HG02763 (cell line): ENCODE results near the gene KY.

ENCODE experiments used
- ATAC-seq: cut with Tn5 transposase; IDR thresholded peaks from one replicate; pipeline ENCODE4 v1.9.1; 2021; ENCODE audit warnings: mild to moderate bottlenecking, moderate library complexity; ENCODE audit not compliant: unreplicated experiment

The KY gene

DNA sequence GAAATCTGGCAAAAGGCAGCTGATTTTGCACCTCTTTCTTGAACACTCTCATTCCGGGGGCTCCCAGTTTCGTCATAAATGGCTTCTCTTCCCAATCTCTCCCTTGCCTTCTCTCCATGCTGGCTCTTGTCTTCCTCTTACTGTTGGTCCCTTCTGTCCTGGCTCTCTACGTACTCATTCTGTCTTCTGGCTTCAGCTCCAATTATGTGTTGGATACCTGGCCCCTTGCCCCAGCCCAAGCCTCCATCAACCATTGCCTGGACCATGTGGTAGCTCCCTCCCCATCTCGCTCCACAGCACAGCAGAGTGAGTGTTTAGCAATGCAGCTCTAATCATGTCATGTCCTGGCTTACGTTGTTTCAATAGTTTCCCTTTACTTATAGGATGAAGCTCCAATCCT lies 21.7 kb upstream of the KY start:
- no peak for ATAC-seq

DNA sequence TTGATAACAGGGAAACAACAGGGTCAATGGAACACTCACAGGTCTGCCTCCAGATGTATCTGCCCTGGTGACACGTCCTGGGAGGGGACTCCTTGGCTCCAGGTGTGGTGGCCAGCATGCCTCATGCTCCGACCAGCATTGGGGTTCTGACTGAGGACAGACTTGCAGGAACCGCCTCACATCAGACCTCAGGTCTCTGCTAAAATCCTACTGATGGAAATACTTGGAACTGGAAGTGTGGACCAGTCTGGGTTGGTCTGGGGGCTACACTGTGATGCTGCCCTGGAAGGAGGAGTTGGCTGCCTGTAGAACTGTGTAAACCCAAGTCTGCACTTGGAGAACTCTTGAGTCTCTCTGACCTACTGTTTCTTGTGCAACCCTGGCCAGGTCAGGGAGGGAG lies 17.1 kb upstream of the KY start:
- ATAC-seq, result no peak

DNA sequence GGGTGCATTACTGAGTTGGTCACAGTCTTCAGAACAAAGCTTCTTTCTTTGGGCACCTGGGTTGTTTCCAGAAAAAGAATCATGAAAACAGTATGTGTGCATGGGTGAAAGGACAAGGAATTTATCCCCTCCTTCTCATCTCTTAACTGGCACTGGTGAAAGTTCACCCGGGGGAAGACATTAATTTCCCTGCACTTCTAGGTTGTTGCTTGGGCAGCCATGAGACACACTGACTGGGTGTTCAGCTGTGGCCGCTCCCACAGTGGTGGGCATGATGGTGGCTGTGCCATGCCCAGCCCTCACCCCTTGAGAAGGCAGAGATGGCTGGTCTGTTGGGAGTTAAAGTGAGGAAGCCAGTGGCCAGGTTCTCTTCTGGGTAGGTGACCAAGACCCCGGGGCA lies 16.6 kb upstream of the KY start:
- ATAC-seq, result no peak

DNA sequence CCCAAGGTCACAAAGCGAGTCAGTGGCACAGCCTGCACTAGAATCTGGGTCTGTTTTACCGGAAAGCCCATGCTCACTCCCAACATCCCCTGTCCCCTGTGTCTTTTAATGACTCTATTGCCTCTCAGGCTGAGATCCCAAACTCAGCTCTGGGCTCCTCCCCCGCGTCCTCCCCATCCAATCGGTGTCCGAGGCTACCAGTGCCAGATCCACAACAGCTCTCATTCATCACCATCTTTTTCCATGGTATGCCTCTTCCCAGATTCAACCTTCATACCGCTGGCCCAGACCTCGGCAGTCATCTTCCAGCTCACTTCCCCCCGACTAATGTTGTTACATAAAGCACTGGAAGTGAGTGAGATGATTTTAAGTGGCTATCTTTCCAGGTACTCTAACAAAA lies 16.1 kb upstream of the KY start:
- ATAC-seq, result no peak

DNA sequence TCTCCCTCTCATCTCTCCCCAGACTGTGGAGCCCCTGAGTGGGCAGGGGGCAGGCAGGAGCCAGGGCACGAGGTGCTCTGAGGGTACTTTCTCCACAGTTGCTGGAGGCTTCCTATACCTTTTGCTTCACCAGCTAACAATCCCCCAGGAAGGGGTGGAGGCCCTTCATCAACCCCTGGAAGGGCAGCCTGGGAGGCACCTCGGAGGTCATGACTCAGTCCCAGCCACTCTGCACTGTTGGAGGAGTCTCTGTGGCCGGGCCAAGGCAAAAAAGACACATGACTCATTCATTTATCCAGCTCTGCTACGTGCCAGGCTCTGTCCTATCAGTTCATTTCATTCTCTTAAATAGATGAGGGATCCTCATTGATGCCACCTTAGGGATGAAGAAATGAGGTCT lies 15.6 kb upstream of the KY start:
- ATAC-seq, result no peak

DNA sequence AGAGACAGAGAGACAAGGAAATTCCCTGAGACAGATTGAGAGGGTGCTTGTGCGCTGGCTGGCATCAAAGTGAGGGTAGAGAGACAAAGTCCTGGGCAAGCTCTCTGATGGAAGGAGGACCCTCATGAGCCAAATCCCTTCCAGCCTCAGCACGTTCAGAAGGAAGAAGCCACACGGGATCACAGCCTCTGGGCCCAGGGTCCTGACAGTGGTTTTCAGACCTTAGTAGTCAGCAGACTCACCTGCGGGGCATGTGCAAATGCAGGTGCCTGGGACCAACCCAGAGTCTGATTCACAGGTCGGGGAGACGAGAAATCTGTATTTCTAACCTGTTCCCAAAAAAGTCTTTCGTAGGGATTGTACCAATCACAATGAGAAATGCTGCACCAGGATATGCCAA lies 15.2 kb upstream of the KY start:
- ATAC-seq, result no peak

DNA sequence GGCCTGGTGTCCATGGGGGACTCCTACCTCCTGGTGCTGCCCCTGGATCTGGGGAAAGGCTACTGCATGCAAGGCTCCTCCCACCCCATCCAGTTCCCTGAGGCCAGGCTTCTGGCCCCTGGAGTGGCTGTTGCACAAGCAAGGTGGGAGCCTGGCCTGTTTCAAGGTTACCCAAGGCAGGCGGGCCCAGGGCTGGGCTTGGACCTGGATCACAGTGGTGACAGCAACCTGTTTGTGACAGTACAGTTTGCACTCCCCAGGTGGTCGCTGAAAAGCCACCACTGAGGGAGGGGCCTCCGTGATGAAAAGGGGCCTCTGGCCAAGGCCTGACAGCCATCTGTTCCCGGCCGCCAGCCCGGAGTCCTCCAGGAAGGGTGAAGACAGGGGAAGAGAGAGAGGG lies 14.4 kb upstream of the KY start:
- ATAC-seq, result no peak

DNA sequence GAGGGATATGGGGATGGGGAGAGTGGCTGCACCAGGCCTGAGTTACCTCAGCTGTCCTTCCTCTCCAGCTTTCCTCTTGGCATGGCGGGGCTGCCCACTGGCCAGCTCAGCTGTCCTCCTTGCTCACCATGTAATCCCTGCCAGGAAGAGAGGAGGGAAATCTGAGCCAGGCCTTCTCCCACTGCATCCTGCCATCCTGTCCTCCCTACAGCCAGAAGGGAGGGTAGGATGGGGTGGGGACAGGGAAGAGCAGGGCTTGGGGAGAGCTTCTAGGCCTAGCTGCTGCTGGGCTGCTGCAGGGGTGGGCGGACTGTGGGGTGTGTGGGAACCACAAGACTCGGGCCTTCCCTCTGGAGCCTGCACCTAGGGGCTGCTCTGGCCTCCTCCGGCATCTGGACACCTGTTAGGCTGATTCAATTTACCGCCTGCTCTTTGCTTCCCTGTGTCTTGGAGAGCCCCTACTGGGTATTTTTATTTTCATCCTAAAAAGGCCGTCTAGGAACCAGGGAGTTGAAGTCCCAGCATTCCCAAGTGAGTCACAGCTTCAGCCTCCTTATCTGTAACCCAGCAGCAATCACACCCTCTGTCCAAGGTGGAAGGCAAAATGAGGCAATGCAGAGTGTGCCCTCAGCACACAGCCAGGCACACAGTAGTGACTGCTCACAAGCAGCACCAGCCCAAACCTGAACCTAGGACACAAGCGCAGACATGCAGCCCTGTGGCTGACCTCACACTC lies 13.1 kb upstream of the KY start:
- ATAC-seq, result no peak

DNA sequence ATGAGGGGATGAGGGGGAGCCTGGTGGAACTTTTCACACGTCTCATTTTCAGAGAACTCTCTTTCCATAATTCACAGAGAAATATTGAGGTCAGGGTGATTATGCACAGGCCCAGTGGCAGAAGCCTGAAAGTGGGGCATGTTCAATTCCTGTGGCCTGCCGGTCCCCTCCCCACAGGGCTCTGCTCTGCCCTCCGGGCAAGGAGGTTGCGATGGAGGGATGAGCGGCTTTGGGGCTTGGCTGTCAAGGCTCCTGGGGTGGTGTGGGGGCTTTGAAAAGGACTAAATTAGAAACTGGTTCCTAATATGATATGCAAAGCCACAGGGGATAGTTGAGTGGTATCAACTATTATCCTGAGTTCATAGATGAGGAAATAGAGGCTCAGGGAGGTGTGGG lies 9.2 kb upstream of the KY start:
- no peak for ATAC-seq

DNA sequence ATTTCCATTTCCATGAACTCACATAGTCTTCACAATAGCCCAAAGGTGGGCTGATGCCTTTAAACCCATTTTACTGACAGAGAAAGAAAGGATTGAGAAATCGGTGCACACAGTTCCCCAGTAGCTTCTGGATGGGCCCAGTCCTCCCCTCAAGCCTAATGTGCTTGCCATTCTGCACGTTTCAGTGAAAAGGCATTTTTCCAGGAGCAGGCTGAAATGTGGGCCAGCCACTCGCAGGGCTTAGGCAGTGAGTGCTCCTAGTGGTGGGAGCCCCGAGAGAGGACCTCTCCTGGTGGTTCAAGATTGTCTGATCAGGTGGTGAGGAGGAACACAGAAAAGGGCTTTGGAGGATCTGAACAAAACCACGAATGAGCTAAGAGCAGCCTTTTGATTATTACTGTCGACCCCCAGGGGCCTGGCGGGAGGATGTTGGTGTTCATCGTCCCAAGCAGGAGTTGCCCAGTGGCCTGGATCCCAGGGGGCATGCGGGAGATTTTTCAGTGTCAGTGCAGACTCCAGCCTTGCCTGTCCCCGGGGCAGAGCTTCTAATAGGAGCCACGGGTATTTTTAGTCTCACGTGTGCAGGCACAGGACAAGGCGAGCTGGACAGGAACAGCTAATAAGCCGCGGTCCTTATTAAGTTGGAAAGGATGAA lies 8.7 kb upstream of the KY start:
- ATAC-seq, result no peak

DNA sequence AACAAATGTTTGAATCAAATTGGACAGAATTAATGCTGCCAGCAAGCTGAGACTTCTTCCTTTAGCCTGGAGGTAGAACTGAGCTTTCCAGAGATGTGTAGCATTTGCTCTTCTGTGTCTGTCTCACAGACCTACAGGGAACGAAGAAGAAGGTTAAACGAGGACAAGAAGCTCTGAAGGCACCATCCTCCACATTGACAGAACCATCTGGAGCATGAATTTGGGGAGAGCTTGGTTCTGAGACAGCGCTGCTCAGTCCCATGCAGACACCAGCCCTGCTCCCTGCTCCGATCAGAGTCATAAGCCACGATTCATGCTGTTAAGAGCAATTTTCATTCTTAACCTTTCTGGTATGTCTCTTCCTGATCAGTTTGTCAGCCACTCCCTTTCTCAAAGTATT lies 7.7 kb upstream of the KY start:
- ATAC-seq, result no peak

DNA sequence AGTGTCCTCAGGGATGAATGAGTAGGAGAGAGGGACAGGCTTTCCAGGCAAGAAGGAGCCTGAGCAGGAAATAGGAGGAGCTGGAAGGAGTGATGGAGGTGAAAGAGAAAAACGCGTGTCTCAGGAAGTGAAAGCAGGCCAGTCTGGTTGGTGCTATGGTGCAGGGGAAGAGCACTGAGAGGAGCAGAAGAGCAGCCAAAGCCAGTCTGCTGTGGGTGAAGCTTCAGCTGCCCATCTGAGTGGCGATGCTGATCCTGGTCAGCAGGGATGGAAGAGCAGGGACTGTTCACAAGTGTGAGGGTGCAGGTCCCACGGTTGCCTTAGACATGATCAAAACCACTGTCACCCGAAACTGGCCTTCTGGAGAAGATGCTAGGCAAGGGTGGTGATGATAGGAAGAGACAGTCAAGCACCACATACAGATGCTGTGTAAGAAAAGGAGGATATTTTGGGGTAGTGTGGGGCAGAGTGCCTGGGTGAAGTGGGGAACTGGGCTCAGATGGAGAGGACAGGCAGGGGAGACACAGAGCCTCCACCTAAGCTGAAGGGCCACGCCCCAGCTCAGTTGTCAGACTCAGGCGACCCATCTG lies 5.5 kb upstream of the KY start:
- no peak for ATAC-seq

DNA sequence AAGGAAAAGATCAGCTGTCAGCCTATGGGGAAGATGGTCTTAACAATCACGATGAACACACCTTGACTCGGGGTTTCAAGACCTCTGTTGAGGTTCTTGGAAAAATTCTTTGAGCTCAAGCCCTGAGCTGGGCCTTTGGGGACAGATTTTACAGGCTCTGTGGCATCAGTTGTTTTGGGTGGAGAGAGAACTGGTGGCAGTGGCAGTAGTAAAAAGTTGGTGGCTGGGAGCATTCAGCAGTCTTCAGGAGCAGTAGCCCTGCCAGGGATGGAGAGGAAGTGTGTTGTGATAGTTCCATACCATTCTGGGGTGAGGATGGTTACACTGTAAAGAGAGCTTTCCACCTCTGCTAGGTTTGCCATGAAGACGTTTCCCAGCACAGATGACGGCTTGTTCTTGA lies 4.9 kb upstream of the KY start:
- no peak for ATAC-seq

DNA sequence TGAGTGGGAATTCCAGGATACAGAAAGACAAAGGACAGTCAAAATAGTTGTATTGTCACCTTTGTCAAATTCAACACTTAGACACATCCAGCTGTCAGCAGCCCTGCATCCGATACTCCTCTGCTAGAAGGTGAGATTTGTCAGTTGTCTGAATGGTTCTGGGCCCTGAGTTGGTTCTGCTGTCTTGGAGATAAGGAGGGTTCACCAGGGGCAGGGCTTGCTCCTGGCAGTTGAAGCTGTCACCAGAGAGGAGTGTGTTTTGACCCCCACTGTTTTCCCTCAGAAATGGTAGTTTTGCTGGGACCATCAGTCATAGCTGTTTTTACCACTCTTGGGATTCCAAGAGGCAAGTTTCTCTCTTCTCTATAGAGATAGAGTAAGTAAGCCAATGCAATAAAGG lies 3.2 kb upstream of the KY start:
- no peak for ATAC-seq

DNA sequence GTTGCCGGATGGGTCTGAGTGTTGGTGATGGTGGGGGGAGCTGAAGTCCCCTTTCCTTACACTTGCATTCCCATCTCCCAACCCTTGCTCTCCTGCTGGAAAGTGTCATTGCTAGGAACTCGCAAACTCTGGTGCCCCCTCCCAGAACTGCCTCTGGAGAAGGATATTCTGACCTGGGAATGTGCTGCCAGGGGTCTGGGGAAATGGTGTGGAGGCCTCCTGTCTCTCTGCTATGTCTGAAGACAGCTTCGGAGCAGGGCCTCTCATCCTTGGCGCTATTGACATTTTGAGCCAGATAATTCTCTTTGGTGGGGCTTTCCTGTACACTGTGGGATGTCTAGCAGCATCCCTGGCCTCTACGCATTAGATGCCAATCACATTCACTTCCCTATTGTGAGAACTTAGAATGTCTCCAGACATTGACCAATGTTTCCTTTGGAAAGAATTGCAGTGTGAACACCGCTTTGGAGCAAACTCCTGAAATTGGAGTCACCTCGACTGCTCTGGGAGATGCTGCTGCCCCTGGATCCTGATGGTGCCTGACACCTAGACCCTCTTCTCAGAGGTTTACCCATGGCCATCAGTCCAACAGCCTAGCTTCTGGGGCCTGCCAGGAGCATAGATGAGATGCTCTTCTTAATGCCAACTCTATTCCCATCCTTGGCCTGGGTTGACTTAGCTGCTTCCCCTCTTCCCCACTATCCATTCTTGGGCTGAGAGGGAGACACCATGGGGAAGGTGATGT lies 2.2 kb upstream of the KY start:
- ATAC-seq, result no peak

DNA sequence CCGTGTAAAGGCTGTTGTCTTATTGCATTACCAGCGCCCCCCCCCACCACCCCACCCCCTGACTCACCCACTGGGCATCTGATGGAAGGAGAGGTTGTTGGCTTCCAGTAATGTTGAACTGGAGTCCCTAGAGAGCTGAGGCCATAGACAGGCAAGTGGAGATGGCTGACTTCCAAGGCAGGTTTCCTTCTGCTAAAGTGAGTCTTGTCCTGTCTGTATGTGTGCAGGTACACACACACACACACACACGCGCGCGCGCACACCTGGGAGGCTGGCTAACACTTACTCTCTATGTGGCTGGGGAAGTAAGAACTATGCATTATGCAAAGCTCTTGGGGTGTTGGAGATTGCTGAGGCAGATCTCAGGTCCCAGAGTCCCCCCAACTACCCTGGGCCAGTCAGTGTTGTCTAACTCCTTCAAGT lies 1.6 kb upstream of the KY start:
- ATAC-seq, result no peak

DNA sequence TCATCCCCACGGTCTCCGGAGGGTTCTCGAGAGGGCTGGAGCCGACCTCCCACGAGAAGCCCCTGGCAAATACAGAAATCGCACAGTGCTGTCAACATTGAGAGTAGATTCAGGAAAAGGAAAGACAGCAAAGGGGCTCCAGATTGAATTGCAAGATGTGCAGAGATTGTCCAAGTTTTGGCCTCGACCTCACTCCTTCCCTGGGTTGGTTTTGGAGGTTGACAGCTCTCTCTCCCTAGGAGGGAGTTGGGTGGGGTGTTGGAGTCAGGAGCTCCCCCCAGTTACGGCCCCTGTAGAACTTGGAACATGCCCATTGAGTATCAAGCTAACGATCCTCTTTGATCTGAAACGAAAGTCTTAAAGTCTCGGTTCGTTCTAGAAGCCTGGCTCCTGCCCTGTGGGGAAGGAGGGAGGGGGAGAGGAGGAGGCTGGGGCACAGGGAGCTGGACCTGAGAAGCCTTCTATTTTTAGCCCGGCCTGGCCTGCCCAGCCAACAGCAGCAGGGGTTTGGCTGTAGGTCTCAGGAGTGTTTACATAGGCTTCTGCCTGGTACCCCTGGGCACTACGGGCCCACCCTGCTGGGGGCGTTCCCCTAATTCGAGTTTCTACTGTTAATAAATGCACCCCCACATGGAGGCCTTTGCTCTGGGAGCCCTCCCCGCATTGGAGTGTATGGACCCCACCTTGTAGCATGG lies 672 bp upstream of the KY start:
- ATAC-seq, result no peak

DNA sequence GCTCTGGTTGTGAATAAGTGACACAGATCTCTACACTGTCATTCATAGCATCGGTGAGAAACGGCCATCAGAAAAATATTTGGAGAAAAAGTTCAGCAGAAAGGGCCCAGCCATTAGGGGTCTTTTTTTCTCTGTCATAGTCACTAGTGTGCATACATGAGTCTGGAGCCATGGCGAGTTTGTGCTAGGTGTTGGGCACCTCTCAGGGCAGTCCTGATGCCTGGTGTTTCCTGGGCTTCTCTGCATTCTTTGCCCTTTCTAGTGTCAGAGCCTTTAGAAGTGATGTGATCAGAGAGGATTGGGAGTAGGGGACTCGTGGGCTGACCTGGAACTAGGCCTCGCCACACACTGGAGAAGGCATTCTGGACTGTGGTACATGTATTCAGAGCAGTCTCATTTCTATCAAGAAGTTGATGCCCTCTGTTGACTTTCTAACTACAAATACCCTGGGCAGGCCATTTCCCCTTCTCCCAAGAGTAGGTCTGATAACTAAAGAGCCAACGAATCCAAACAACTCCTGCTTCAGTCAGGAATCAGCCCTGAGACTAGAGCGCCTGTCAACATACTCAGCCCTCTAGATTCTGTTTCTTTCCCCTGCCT lies 1.6 kb downstream of the KY start:
- no peak for ATAC-seq

DNA sequence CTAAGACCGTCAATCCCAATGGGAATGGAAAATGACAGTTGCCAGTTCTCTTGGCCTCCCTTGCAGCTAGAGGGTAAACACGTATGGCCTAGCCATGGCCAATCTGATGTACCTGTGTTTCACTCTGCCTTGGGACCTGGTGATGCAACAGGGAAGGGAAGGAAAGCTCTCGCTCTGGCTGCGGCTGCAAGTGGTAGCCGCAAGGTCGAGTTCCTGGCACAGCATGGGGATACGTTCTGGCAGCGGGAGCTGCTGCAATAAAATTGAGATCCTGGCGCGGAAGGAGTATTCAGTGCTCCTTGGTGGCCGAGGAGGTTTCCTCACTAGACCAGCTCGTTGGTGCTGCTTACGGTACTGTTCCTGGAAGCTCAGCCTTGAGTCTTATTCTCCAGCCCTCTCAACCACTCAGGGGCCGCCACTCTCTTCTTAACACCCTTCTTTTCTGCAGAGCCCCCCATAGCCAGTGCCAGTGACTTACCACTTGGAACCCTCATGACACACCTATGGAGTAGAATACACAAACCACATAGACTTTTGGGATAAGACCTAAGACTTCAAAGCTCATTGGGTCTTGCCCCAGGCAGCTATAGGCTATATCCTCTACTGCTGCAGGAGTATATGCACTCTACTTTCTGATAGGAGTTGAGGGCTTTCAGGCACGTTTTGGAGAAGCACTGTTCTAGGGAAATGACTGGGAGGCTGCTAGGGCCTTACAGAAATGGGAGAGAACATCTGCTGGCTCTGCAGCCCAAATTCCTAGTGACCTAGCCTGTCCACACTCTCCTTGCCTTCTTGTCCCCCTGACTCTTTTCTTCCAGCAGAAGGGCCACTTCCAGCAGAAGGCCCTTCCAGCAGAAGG lies 2.7 kb downstream of the KY start:
- no peak for ATAC-seq

DNA sequence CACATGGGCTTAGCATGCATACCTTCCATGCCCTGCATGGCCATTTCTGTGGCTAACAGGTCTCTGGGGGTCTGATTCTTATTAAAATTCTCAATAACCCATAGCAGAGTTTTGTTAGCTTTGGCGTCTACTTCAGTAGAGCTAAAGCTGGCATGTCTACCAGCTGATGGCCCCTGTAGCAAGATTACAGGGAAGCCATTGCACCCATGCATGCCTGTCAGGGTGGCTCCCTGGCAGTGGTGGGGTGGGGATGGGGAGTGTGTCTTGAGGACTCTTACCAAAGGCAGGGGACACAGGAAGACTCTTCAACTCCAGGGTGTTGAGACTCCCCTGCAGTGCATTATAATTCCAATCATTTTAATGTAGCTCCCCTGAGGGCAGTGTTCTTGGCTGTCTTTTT lies 4.7 kb downstream of the KY start:
- ATAC-seq, result no peak
